NCI-H2081 treated with DMSO at 0.1 percent for 48 hours (cell line): ENCODE measurements around the gene SSC4D.
A peak's percentile ranks its signal among the peaks of the same experiment; 100 is the strongest.
"Not testable (repeated sequence)": the region's sequence is repeated elsewhere in the genome, so short reads cannot be mapped to it uniquely, and the experiment has no call there.

Experiments used
- DNase-seq: peaks from one replicate; lab custom pipeline; 2025; lab: John Stamatoyannopoulos, UW

SSC4D gene

GRCh38 chr7:76383089-76383944 lies 26.2 kb downstream of the SSC4D start:
- DNase-seq, result no peak

GRCh38 chr7:76381814-76382213 lies 27.7 kb downstream of the SSC4D start:
- no peak for DNase-seq

- DNase-seq, result no peak
These were observed 28.9 kb downstream of the SSC4D start for GRCh38 chr7:76380623-76380966.

- DNase-seq, result no peak
These were observed 32.1 kb downstream of the SSC4D start for GRCh38 chr7:76377186-76377918.

- no peak for DNase-seq
These were observed 34.2 kb downstream of the SSC4D start for GRCh38 chr7:76375251-76375650.

- DNase-seq, result no peak
These were observed 36.3 kb downstream of the SSC4D start for GRCh38 chr7:76372984-76373833.

GRCh38 chr7:76371396-76371795 lies 38.1 kb downstream of the SSC4D start:
- no peak for DNase-seq

GRCh38 chr7:76369018-76369417 lies 40.5 kb downstream of the SSC4D start:
- DNase-seq, result no peak

- no peak for DNase-seq
These were observed 41.3 kb downstream of the SSC4D start for GRCh38 chr7:76368190-76368589.

GRCh38 chr7:76364198-76364584 lies 45.3 kb downstream of the SSC4D start:
- DNase-seq, result no peak

GRCh38 chr7:76363754-76364153 lies 45.7 kb downstream of the SSC4D start:
- DNase-seq, result not testable (repeated sequence)

- DNase-seq, result no peak
These were observed 49.4 kb downstream of the SSC4D start for GRCh38 chr7:76359978-76360638.

- DNase-seq, result peak; percentile 94
These were observed 50.2 kb downstream of the SSC4D start for GRCh38 chr7:76359111-76359977.

- peak; percentile 53 for DNase-seq
These were observed 50.9 kb downstream of the SSC4D start, which contains the start of gene YWHAG for GRCh38 chr7:76358481-76359110. Gene YWHAG (minus strand): TSS chr7:76358991. CDS start chr7:76358808, 183 bp downstream.

- DNase-seq, result no peak
These were observed 51.5 kb downstream of the SSC4D start for GRCh38 chr7:76358011-76358480.

GRCh38 chr7:76357475-76358010 lies 52.0 kb downstream of the SSC4D start:
- no peak for DNase-seq

- peak; percentile 34 for DNase-seq
These were observed 52.7 kb downstream of the SSC4D start for GRCh38 chr7:76356823-76357222.

- DNase-seq, result no peak
These were observed 53.4 kb downstream of the SSC4D start for GRCh38 chr7:76356115-76356514.

- DNase-seq, result no peak
These were observed 54.3 kb downstream of the SSC4D start for GRCh38 chr7:76354981-76355730.
